Measurements from ENCODE around the gene RNF103.
"Not testable (repeated sequence)": the region's sequence is repeated elsewhere in the genome, so short reads cannot be mapped to it uniquely, and the experiment has no call there.

Gene RNF103

GRCh38 chr2:86623494-86624266 is at the start of gene RNF103:
Gene RNF103, minus strand, starts transcription at chr2:86623865. Its CDS starts 979 bp downstream, at chr2:86622886.
- peak; percentile 88 to 90 for DNase-seq

- no peak for DNase-seq
These were observed 49.3 kb upstream of the RNF103 start for GRCh38 chr2:86673011-86673410.

- DNase-seq = no peak
These were observed 48.4 kb upstream of the RNF103 start for GRCh38 chr2:86672027-86672545.

- no peak for DNase-seq
These were observed 47.8 kb upstream of the RNF103 start for GRCh38 chr2:86671337-86671981.

- DNase-seq = not testable (repeated sequence)
These were observed 45.7 kb upstream of the RNF103 start for GRCh38 chr2:86669323-86669722.

GRCh38 chr2:86661333-86661732 is 37.7 kb upstream of the RNF103 start:
- no peak for DNase-seq

GRCh38 chr2:86650188-86650587 is 26.5 kb upstream of the RNF103 start:
- no peak for DNase-seq

- no peak for DNase-seq
These were observed 25.7 kb upstream of the RNF103 start for GRCh38 chr2:86649119-86649947.

GRCh38 chr2:86648681-86649080 is 25.0 kb upstream of the RNF103 start:
- DNase-seq = no peak

- DNase-seq = no peak
These were observed 23.2 kb upstream of the RNF103 start for GRCh38 chr2:86646865-86647264.

GRCh38 chr2:86646329-86646728 is 22.7 kb upstream of the RNF103 start:
- no peak for DNase-seq

GRCh38 chr2:86645752-86646151 is 22.1 kb upstream of the RNF103 start:
- DNase-seq = no peak

GRCh38 chr2:86638712-86639111 is 15.0 kb upstream of the RNF103 start:
- DNase-seq = no peak

GRCh38 chr2:86636842-86637241 is 13.2 kb upstream of the RNF103 start:
- no peak for DNase-seq

GRCh38 chr2:86634352-86634751 is 10.7 kb upstream of the RNF103 start:
- DNase-seq = no peak

GRCh38 chr2:86633155-86633651 is 9.5 kb upstream of the RNF103 start:
- DNase-seq = no peak

- DNase-seq = no peak
These were observed 9.0 kb upstream of the RNF103 start for GRCh38 chr2:86632672-86633071.

- DNase-seq = no peak
These were observed 8.3 kb upstream of the RNF103 start for GRCh38 chr2:86631846-86632485.

- no peak for DNase-seq
These were observed 4.4 kb upstream of the RNF103 start for GRCh38 chr2:86628091-86628522.

GRCh38 chr2:86627550-86627949 is 3.9 kb upstream of the RNF103 start:
- no peak for DNase-seq

GRCh38 chr2:86625096-86625495 is 1.4 kb upstream of the RNF103 start:
- DNase-seq = no peak

- no peak for DNase-seq
These were observed 542 bp upstream of the RNF103 start for GRCh38 chr2:86624267-86624547.

GRCh38 chr2:86623043-86623493 is 597 bp downstream of the RNF103 start:
- DNase-seq = peak in 1 of 2 experiments; percentile 25

All from NCI-H1930 (cell line).